ENCODE measurements around the gene BUD13. TPM values are rescaled to one million over a fixed set of nuclear protein-coding genes. Genes with fewer than 3 reads are reported as not detected.

The BUD13 gene
- total RNA-seq, 2 donors from 2014 or later = 29.3 to 42.9 TPM

DNA sequence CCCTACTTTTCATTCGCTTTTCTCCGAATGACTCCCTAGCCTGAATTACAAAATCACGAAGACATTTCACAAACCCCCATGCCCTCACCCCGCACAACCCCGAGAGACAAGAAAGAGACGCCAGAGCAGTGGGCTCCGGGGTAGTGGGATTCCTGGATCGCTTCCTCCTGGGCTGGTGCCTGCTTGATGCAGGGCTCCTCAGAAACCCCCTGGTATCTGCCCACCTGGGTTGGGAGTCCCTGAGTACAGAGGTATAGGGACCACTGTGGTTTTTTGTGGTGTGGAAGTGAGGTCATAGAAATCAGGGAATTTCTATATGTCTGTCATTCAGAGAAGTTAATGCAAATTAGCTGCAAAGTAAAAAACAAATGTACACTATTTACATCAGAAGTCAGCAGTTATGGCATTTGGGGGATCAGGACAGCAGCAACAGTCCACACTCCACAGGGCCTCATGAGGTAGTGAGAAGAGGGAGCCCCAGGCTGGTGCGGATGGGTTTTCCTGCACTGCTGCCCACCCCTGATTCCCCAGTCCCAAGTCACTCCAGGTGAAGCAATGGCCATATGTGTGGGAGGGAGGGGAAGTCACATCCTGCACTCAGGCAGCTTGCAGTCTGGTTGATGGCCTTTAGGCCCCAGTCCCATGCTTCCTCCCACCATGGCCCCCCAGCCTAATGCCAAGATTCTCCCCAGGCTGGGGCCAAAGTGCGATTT is 39.6 kb downstream of the BUD13 start:
- DNase-seq (ENCODE audit: low spot score in 2 of 2) (no peak), ATAC-seq (peak; percentile 34 to 45)
- Mint-ChIP-seq H3K36me3 (no peaks in the 10 kb centered on the region), H3K9me3 (no peaks in the 10 kb centered on the region), H3K27ac (peak overlapping the region in 1 of 2 donors; percentile 90)

DNA sequence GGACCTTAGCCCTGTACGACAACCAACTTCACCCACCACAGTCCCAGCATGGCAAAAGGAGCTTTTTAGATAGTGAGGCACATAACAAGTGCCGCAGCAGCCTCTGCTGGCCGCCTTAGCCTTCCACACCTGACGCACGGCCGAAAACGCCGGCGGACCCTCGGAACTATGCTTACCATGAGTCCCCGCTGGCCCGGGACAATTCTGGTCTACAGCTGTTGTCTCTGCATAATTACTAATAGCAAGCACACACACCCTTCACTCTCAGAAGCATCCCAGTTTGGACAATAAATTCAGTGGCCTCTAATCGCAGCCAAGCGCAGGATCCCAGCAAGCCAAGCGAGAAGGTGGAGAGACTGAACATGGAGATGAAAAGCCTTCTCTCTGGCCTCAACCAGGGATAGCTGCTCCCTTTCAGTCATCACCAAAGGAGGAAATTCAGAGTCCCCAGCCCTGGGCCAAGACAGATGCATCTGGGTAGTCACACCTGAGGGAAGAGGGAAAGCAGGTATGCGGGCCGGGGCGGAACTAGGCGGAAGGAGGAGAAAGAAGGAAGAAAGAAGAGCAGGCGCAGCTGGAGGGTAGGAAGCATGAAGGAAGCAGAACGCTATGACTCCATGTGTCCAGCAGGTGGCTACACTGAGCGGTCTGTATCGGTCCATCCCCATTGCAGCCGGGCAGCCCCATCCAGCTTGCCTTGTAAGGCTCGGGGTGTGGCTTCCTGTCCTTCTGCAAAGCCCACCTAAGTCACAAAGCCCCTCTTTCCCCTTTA is 40.3 kb downstream of the BUD13 start:
- Mint-ChIP-seq H3K27ac (peak overlapping the region in 1 of 2 donors; percentile 90), H3K9me3 (no peaks in the 10 kb centered on the region), H3K36me3 (no peaks in the 10 kb centered on the region)
- ATAC-seq = peak; percentile 86 to 90
- DNase-seq (ENCODE audit: low spot score in 2 of 2) = peak; percentile 64 to 68

DNA sequence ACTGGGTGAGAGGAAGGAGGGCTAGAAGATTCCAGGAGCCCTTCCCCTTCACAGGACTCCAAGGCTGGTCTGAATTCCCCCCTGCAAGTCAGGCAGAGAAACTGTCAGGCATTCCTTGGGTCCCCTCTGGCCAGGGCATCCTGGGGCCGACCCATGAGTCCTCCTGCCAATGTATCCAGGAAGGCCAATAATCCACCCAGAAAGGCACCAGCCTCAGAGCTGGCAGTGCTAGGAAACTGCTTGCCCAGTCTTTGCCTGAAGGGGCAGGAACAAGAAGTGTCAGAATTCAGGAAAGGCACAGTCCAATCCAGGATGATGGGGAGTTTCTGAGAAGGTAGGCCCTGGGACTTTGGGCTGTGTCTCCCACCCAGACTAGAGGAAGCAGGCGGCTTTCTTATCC is 41.0 kb downstream of the BUD13 start:
- Mint-ChIP-seq H3K27ac (no peak overlapping the region), H3K9me3 (no peaks in the 10 kb centered on the region), H3K36me3 (no peaks in the 10 kb centered on the region)
- DNase-seq (ENCODE audit: low spot score in 2 of 2) (peak in 1 of 2 donors; percentile 23), ATAC-seq (no peak)

DNA sequence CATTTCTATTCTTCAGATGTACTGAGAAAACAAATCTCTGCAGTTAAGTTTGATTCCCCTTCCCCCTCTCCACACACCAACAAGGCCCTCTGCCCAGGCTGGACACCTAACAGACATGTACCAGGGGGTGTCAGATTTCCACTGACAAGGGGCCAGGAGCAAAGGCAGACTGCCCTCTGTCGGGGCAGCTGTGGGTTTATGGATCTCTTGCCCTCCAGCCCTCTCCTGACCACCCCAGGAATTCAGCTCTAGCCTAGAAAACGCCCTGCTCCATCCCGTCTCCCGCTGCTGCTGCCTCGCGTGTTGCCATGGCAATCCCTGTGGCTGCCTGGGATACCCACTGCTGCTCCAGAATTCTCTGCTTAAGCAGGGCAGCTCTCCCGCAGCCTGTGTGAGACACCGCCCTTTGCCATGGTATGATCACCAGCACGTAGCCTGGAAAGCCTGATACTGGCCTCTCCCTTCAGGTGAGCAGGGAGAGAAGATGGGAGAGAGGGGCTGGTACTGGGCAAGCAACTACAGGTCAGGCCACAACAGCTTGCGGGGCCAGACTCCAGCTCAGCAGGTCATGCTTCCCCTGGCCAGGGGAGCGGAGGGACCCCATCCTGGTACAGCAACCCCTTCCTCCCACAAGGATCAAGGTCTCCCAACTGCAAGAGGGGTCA is 41.6 kb downstream of the BUD13 start:
- Mint-ChIP-seq H3K9me3 (no peaks in the 10 kb centered on the region), H3K36me3 (no peaks in the 10 kb centered on the region), H3K27ac (no peak overlapping the region)
- ATAC-seq (no peak), DNase-seq (ENCODE audit: low spot score in 2 of 2) (peak in 1 of 2 donors; percentile 42)

DNA sequence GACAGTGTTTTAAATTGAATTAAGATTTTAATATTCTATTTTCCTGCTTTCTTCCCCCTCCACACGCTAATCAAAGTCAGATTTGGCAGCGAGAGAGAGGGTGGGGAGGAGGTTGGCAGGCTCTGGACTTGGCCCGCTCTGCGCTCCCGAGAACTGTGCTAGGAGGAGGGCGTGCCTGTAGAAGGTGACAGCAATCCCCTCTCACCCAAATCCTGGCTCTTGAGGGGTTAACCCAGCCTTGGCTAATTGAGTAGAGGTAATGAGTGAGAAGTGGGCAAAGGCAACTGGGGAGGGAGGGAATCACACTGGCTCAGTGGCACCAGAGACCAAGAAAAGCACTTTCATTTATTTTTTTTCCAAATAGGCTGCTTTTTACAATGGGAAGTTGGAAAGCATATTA is 42.2 kb downstream of the BUD13 start:
- ATAC-seq = no peak
- H3K36me3 Mint-ChIP-seq = no peaks in the 10 kb centered on the region

DNA sequence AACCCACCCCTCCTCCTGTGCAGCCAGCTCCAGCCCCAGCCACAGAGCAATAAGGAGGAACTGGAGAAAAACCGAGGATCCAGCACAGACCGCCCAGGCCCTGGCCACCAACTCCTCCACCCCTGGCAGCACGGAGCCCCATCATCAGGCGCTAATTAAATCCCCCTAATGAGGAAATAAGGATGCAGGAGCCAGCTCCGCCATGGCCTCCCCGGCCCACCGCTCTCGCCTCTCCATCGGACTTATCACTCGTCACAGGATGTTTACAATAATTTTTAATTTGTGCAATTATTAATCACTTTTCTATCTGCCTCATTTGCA is 42.6 kb downstream of the BUD13 start:
- no peak for ATAC-seq
- no peak overlapping the region for H3K27ac Mint-ChIP-seq
- no peaks in the 10 kb centered on the region for H3K9me3 Mint-ChIP-seq
- no peaks in the 10 kb centered on the region for H3K36me3 Mint-ChIP-seq
- no peak for DNase-seq (ENCODE audit: low spot score in 2 of 2)

More for the DNA sequence above, 42.2 kb downstream of the BUD13 start:
- Mint-ChIP-seq H3K27ac (no peak overlapping the region), H3K9me3 (no peaks in the 10 kb centered on the region)
- no peak for DNase-seq (ENCODE audit: low spot score in 2 of 2)

DNA sequence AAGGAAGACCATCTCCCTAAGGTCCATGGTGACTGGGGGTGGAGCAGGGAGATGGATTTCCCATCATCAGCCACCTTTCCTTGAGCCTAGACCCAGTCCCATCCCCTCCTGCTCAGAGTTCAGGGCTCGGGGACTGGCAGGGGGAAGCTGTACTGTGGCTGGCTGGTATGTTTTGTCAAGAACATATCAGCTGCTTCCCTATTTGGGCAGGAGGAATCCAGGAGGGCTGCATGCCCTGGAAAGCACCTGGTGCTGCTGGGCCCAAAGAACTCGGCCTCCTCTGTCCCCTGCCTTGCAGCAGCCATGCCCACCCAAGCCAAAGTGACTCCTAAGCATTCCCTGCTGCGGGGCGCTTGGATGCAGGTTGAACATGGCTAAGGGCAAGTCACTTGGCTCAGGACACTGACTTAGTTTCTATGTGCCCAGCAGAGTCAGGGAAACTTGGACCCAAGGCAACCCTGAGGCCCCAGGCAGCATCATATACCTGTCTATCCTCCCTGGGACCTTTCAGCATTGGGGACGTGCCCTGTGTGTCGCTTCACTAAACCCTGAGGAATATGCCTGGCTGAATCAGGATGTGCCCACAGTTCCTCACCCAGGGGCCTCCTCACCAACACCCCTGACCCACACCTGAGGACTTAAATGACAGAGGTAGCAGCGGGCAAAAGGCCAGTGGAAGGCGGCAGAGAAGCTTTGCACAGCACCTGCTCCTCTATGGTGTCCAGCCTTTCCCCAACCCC is 43.1 kb downstream of the BUD13 start:
- Mint-ChIP-seq H3K36me3 (no peaks in the 10 kb centered on the region), H3K9me3 (no peaks in the 10 kb centered on the region), H3K27ac (no peak overlapping the region)
- DNase-seq (ENCODE audit: low spot score in 2 of 2) (no peak), ATAC-seq (no peak)

DNA sequence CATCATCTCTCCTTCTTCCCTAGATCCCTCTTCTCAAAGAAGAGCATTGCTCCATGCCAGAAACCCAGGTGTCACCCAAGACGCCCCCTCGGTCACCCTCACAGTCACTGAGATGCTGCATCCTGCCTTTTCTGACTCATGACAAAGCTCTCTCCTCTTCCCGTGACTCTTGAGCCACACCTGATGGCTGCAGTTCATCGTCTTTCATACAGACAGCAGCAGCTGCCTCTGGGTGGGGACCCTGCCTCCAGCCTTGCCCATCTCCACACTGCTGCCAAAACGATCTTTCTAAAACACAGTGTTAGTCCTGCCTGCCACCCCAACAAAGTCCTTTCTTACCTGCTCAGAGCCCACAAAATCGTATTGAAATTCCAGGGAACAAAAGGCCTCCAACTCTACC is 44.8 kb downstream of the BUD13 start:
- no peak overlapping the region for H3K27ac Mint-ChIP-seq
- H3K9me3 Mint-ChIP-seq = no peaks in the 10 kb centered on the region
- no peak for DNase-seq (ENCODE audit: low spot score in 2 of 2)
- H3K36me3 Mint-ChIP-seq = no peaks in the 10 kb centered on the region
- no peak for ATAC-seq

DNA sequence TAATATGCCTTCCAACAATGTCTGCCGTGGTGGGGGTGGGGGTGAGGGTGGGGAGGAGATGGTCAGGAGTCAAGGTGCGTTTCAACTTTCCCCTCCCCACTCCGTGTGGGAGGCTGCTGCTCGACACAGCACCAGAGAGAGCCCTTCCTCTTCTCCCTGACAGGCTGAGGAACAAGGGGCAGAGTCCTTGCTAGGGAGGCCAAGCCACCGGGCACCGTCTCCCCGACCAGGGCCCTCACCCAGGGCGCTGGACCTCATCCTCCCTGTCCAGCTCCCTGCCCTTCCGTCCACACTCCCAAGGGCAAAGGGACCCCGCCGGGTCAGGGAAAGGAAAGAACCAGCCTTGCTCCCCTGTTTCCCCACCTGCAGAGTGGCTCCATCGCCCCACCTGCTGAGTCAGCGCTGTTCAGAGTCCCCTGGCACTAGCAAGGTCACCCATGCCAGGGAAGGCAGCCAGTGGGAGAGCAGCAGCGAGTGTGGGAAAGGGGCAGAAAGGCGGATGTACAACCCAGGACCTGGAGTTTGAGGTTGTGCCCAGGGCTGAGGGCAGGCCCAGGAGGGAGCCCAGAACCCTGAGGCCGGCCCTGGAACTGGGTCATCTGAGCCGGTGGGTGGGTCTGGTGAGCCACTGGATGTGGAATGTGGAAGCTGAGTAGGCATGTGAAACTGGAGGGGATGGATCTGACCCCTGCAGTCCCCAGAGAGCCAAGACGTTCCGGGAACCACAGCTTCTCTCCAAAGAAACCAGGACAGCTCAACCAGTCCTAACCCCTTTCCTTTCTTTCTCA is 47.2 kb downstream of the BUD13 start:
- no peaks in the 10 kb centered on the region for H3K36me3 Mint-ChIP-seq
- DNase-seq (ENCODE audit: low spot score in 2 of 2) = no peak
- no peaks in the 10 kb centered on the region for H3K9me3 Mint-ChIP-seq

DNA sequence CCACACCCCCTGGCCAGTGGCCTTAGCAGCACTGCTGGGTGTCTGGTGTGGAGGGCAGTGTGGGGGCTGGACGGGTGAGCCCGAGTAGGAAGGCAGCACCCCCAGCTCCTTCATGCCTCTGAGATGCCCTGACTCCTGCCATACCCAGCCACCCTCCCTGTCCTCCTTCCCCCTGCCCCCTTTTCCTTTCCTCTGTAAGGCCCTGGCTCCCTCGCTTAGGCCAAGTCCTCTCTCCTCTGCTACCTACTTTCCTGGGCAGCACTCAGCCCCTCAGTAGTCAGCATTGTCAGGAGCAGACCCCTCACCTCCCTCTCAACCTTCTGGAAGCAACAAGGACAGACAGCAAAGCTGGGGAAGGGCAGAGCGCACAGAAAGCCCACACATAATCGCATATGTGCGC is 48.0 kb downstream of the BUD13 start:
- Mint-ChIP-seq H3K36me3 (no peaks in the 10 kb centered on the region), H3K9me3 (no peaks in the 10 kb centered on the region), H3K27ac (no peak overlapping the region)
- DNase-seq (ENCODE audit: low spot score in 2 of 2) (no peak), ATAC-seq (no peak)

More for the DNA sequence above, 47.2 kb downstream of the BUD13 start:
- H3K27ac Mint-ChIP-seq = peak overlapping the region in 1 of 2 donors; percentile 51
- no peak for ATAC-seq

DNA sequence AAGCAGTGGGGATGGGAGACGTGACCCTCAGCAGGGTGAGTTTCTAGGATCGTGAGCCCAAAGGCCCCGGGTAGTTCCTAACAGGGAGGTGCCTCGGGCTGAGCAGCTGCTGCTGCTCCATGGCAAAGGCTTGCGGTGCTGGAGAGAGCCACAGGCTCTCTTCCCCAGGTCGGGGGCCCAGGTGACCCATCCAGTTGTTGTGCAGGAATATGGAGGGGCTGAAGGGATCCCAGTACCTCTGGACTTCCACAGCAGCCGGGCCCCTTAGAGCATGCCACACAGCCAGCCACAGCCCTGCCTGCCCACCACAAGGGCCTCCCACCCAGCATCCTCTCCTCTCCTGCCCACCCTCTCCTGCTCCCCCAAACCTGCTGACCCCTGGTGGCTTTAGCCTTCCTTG is 49.3 kb downstream of the BUD13 start:
- no peaks in the 10 kb centered on the region for H3K9me3 Mint-ChIP-seq
- H3K36me3 Mint-ChIP-seq = no peaks in the 10 kb centered on the region
- ATAC-seq (no peak), DNase-seq (ENCODE audit: low spot score in 2 of 2) (no peak)
- peak overlapping the region in 1 of 2 donors; percentile 9 for H3K27ac Mint-ChIP-seq

DNA sequence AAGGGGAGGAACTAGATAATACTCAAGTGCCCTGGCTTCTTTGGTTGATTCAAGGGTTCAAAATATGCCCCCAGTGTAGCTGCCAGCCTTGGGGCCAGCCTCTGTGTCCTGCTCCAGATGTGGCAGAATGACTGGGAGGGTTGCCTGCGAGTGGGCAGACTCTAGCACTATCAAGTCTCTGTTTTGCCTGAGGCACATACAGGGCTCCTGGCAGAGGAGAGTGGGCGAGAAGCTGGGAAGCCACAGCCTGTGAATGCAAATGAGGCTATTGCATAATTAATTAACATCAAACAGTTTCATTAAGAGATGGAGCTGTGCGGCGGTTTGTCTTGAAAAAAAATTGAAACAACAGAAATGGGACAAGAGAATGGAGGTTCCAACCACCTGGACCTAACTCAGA is 50.8 kb downstream of the BUD13 start:
- ATAC-seq = no peak
- Mint-ChIP-seq H3K27ac (peak overlapping the region in 1 of 2 donors; percentile 77), H3K9me3 (no peaks in the 10 kb centered on the region), H3K36me3 (no peaks in the 10 kb centered on the region)
- DNase-seq (ENCODE audit: low spot score in 2 of 2) = no peak

DNA sequence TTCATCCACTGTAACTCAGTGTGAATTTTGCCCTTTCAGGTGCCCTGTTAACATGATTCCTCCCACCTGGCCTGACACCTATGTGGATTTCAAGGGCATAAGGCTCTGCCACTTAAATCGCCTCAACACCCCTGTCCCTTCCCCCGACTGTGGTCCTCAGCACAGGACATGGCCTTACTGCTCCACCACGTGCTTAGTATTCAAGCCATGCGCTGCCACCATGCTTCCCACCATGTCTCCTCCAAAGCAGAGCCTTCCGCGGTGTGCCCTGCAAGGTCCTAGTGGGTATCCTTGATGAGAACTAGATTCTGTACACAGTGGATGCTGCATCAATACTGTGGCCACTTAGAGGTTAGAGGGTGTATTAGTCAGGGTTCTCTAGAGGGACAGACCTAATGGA is 51.9 kb downstream of the BUD13 start:
- no peak for DNase-seq (ENCODE audit: low spot score in 2 of 2)
- Mint-ChIP-seq H3K36me3 (no peaks in the 10 kb centered on the region), H3K9me3 (no peaks in the 10 kb centered on the region), H3K27ac (peak overlapping the region in 1 of 2 donors; percentile 78)
- no peak for ATAC-seq

DNA sequence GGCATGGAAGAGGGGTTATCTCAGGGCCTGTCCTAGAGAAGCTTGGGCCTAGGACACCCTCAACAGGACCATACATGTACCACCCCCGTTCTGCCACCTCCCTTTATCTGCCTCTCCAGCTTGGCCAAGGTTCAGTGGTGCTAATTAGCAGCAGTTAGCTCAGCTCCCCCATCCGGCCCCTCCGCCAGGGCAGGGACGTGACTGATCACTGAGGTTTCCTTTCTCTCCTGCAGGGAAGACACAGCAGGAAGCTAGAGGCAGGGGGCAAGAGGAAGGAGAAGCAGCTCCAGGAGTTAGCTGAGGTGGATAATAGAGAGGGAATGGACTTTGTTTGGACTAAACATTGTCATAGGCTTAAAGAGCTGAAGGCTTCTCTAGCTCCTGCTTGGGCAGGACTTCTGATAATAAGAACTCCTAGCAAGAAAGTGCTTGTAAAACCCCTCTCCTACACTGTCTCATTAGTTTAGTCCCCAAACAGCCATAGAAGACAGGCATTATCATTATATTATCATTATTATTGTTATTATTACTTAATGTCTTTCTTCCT is 53.8 kb downstream of the BUD13 start:
- no peak overlapping the region for H3K27ac Mint-ChIP-seq
- DNase-seq (ENCODE audit: low spot score in 2 of 2) (no peak), ATAC-seq (no peak)
- H3K36me3 Mint-ChIP-seq = no peaks in the 10 kb centered on the region
- no peaks in the 10 kb centered on the region for H3K9me3 Mint-ChIP-seq

DNA sequence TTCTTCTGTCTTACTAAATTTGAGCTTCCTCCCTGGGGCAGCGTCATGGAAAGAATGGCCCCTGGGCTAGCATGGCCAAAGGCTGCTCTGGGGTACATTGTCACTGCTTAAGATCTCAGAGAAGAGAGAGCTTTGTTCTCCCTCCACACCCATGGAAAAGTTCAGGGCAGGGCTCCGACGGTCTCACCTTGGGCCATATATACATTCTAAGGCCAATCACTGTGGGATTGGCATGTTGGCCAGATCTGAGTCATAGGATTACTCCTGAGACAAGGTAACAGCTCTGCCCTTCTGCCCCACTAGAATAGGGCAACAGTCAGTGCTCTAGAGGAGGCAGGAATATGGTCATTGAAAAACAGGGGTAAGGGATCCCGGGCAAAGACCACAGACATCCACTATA is 56.2 kb downstream of the BUD13 start:
- Mint-ChIP-seq H3K36me3 (no peaks in the 10 kb centered on the region), H3K27ac (no peak overlapping the region), H3K9me3 (no peaks in the 10 kb centered on the region)
- ATAC-seq = no peak
- no peak for DNase-seq (ENCODE audit: low spot score in 2 of 2)

DNA sequence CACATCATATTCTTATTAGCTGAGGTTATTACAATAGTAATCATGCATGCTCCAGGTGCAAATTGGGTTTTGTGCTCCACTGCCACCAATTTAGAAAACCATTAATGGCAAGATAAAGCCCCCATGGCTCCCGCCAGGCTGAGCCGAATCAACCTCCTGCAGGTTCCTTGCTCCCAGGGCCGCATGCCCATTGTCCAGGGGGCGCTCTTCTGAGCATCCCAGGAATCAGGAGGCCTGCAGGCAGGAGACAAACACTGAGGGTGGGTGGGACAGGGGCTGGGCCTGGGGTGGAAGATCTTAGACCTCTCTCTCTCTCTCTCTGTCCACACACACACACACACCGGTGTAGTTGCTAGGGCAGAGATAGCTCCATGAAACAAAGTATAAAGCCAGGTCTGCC is 57.4 kb downstream of the BUD13 start:
- H3K9me3 Mint-ChIP-seq = no peaks in the 10 kb centered on the region
- no peak overlapping the region for H3K27ac Mint-ChIP-seq
- ATAC-seq = no peak
- no peaks in the 10 kb centered on the region for H3K36me3 Mint-ChIP-seq
- DNase-seq (ENCODE audit: low spot score in 2 of 2) = no peak

Data from activated naive CD4-positive, alpha-beta T cell treated with anti-CD3 and anti-CD28 coated beads, Interleukin-2, amount 50 U/mL, for 72 hours (primary cell).